A673 (cell line): ENCODE measurements around the gene KCNH3. TPM values are rescaled to one million over a fixed set of nuclear protein-coding genes. Genes with fewer than 3 reads are reported as not detected.

Experiments used
- BruUV-seq: library from RNA; stranded (reverse); fragments of 400-500 nt; replicated peaks from 2 replicates; lab custom pipeline; 2021; lab: Mats Ljungman, UMichigan
- CTCF ChIA-PET: fragments of 300-600 bp; sonication (Branson Sonifier 250); formaldehyde crosslinking; loops from one replicate; lab custom pipeline; 2022; ENCODE audit warnings: antibody characterized with exemption; lab: Charles Lee
- POLR2A ChIA-PET: fragments of 300-600 bp; sonication (Branson Sonifier 250); formaldehyde crosslinking; loops from one replicate; lab custom pipeline; 2022; ENCODE audit warnings: antibody characterized with exemption; ENCODE audit not compliant: low non-redundant PET; lab: Charles Lee
- DNase-seq: peaks from one replicate; pipeline ENCODE4 v3.0.0-alpha.2; 2015; ENCODE audit warnings: low spot score
- H3K27ac ChIP-seq: fragments of 200-600 bp; sonication (generic); 2 replicates; pipeline ENCODE4 v1.5.1; 2016; ENCODE audit warnings: mixed run types, low read depth, mild to moderate bottlenecking, mixed read lengths, antibody characterized with exemption, low read length; ENCODE audit not compliant: poor library complexity, severe bottlenecking
- H3K27me3 ChIP-seq: fragments of 200-600 bp; sonication (generic); replicated peaks from 2 replicates; pipeline ENCODE4 v1.6.1; 2017; ENCODE audit warnings: mixed run types, low read depth, mild to moderate bottlenecking, mixed read lengths, antibody characterized with exemption, low read length; ENCODE audit not compliant: insufficient read depth, poor library complexity
- H3K36me3 ChIP-seq: fragments of 200-600 bp; sonication (generic); 2 replicates; pipeline ENCODE4 v1.6.1; 2016; ENCODE audit warnings: mixed run types, mild to moderate bottlenecking, mixed read lengths, antibody characterized with exemption, low read length; ENCODE audit not compliant: insufficient read depth, poor library complexity, severe bottlenecking
- H3K4me1 ChIP-seq: fragments of 200-600 bp; sonication (generic); 2 replicates; pipeline ENCODE4 v1.6.1; 2017; ENCODE audit warnings: mixed run types, mild to moderate bottlenecking, mixed read lengths, antibody characterized with exemption, low read length; ENCODE audit not compliant: insufficient read depth, poor library complexity, severe bottlenecking
- H3K4me3 ChIP-seq: fragments of 200-600 bp; sonication (generic); 2 replicates; pipeline ENCODE4 v1.5.1; 2016; ENCODE audit warnings: low read depth, mixed run types, mild to moderate bottlenecking, mixed read lengths, low read length; ENCODE audit not compliant: poor library complexity, severe bottlenecking
- H3K9me3 ChIP-seq: fragments of 200-600 bp; sonication (generic); 2 replicates; pipeline ENCODE4 v1.6.1; 2016; ENCODE audit warnings: mixed run types, low read depth, mild to moderate bottlenecking, mixed read lengths, antibody characterized with exemption, low read length; ENCODE audit not compliant: poor library complexity, severe bottlenecking
- CTCF ChIP-seq: fragments of 300-800, 200-600 bp; sonication (generic); conservative IDR thresholded peaks from 2 replicates; pipeline ENCODE4 v1.5.1; 2017; ENCODE audit warnings: low read depth, mild to moderate bottlenecking, antibody characterized with exemption, low read length, moderate library complexity, mixed read lengths
- EZH2 ChIP-seq: fragments of 200-600 bp; sonication (generic); IDR thresholded peaks from 2 replicates; pipeline ENCODE4 v1.6.1; 2017; ENCODE audit warnings: borderline replicate concordance, low read depth, mild to moderate bottlenecking, mixed read lengths, antibody characterized with exemption, low read length; ENCODE audit not compliant: poor library complexity, severe bottlenecking
- intact Hi-C: fragments of 100-400 bp; cut with micrococcal nuclease; formaldehyde crosslinking; loops from one replicate; pipeline ENCODE4 v1.10.0; 2022; ENCODE audit not compliant: unreplicated experiment
- total RNA-seq: library from RNA; stranded (reverse); gene quantifications from 2 replicates; pipeline ENCODE4 v1.2.3, GENCODE V29; 2021

Gene KCNH3
- total RNA-seq, 1 experiment from 2014 or later: 4.0 TPM

GRCh38 chr12:49524660-49525324 lies 14.0 kb upstream of the KCNH3 start:
- no peak for TF ChIP-seq CTCF
- ChIA-PET CTCF (interaction anchor here (0.6 kb wide), 1 partner anchor 187 kb away, joined by 11 read pairs; no protein-coding TSS in a partner anchor), POLR2A (no interaction called here)
- Histone ChIP-seq H3K36me3 (peaks cover 42% of the 10 kb centered on the region), H3K27me3 (no peaks in the 10 kb centered on the region), H3K27ac (no peak overlapping the region), H3K4me3 (no peak overlapping the region), H3K4me1 (no peaks in the 10 kb centered on the region), H3K9me3 (no peaks in the 10 kb centered on the region)
- DNase-seq: no peak
- BruUV-seq: no TSS peak
- intact Hi-C loops: no loop called here

GRCh38 chr12:49525942-49526341 lies 12.9 kb upstream of the KCNH3 start:
- Histone ChIP-seq H3K9me3 (no peaks in the 10 kb centered on the region), H3K27ac (no peak overlapping the region), H3K27me3 (no peaks in the 10 kb centered on the region), H3K4me1 (no peaks in the 10 kb centered on the region), H3K36me3 (peaks cover 42% of the 10 kb centered on the region), H3K4me3 (no peak overlapping the region)
- TF ChIP-seq EZH2 (no peak), CTCF (no peak)
- intact Hi-C loops: no loop called here
- BruUV-seq: no TSS peak
- ChIA-PET POLR2A (no interaction called here), CTCF (no interaction called here)
- DNase-seq: no peak

- intact Hi-C loops: no loop called here
- H3K27ac ChIP-seq: no peak overlapping the region
- no peaks in the 10 kb centered on the region for H3K4me1 ChIP-seq
- TF ChIP-seq EZH2: no peak
- ChIA-PET POLR2A (interaction anchor here (0.8 kb wide), 1 partner anchor 124 kb away, joined by 3 read pairs; no protein-coding TSS in a partner anchor), CTCF (interaction anchor here (0.6 kb wide), 1 partner anchor 264 kb away, joined by 4 read pairs; no protein-coding TSS in a partner anchor)
- H3K4me3 ChIP-seq: no peak overlapping the region
- no peaks in the 10 kb centered on the region for H3K9me3 ChIP-seq
- BruUV-seq: no TSS peak
- peaks cover 38% of the 10 kb centered on the region for H3K36me3 ChIP-seq
- no peak for DNase-seq
- no peaks in the 10 kb centered on the region for H3K27me3 ChIP-seq
Observed at GRCh38 chr12:49527361-49528130, 11.3 kb upstream of the KCNH3 start.
